ENCODE results near the gene CD38.

- no peak for TF ChIP-seq CEBPB (IDR thresholded peaks at IDR 0.05; ENCODE audit: borderline replicate concordance, low read depth, low read length)
- TF ChIP-seq CTCF (CRISPR knock-in tag; IDR thresholded peaks at IDR 0.05) = no peak
- TF ChIP-seq BRCA1 (CRISPR knock-in tag; IDR thresholded peaks at IDR 0.05) = no peak
- no peak for TF ChIP-seq CBX1 (IDR thresholded peaks at IDR 0.05; ENCODE audit: low read depth)
- no peak for TF ChIP-seq BCLAF1 (IDR thresholded peaks at IDR 0.05)
- TF ChIP-seq STAT6 (CRISPR knock-in tag; IDR thresholded peaks at IDR 0.05; ENCODE audit: borderline replicate concordance) = no peak
- no peak for TF ChIP-seq ZSCAN25 (CRISPR knock-in tag; IDR thresholded peaks at IDR 0.05)
- no peak for TF ChIP-seq CHD2 (IDR thresholded peaks at IDR 0.05; ENCODE audit: low read depth, low read length)
- no peak for TF ChIP-seq PBX3 (CRISPR knock-in tag; IDR thresholded peaks at IDR 0.05; ENCODE audit: borderline replicate concordance)
Measured at GRCh38 chr4:15852524-15852923, 74.4 kb downstream of the CD38 start.
